Right lobe of liver (tissue), 6 donors: ENCODE results near the gene MRPL11. TPM values are rescaled to one million over a fixed set of nuclear protein-coding genes. Genes with fewer than 3 reads are reported as not detected.

Source experiments
- ATAC-seq, 4 donors: fragments of 200-7000 bp; cut with Tn5 transposase; one replicate each; pipeline ENCODE4 v1.9.1; 2020; ENCODE audit warnings: mild to moderate bottlenecking in 4 of 4, moderate library complexity in 4 of 4
- DNase-seq, 3 donors: peaks; one replicate each; pipeline ENCODE4 v3.0.0-alpha.2; 2020
- H3K27ac ChIP-seq, 3 donors: fragments of 200-600 bp; one replicate each; pipeline ENCODE4 v1.8.0; 2022
- H3K27me3 ChIP-seq, 2 donors: fragments of 200-600 bp; one replicate each; pipeline ENCODE4 v1.8.0; 2022
- H3K36me3 ChIP-seq, 4 donors: fragments of 200-600 bp; sonication (generic) in 1 of 4; one replicate each; pipeline versions ENCODE4 v1.5.1 to v1.8.0; 2017 to 2022; ENCODE audit warnings: control low read depth in 1 of 4
- H3K4me1 ChIP-seq, 4 donors: fragments of 200-600 bp; sonication (generic) in 1 of 4; one replicate each; pipeline versions ENCODE4 v1.5.1 to v1.8.0; 2017 to 2022; ENCODE audit warnings: control low read depth in 1 of 4
- H3K4me3 ChIP-seq, 3 donors: fragments of 200-600 bp; one replicate each; pipeline ENCODE4 v1.8.0; 2022
- H3K9me3 ChIP-seq, 4 donors: fragments of 200-600 bp; sonication (generic) in 1 of 4; one replicate each; pipeline versions ENCODE4 v1.5.1 to v1.8.0; 2017 to 2022; ENCODE audit warnings: control low read depth in 1 of 4
- CTCF ChIP-seq, 4 donors: fragments of 200-600 bp in 3 of 4; fragments of 450-650 bp in 1 of 4; IDR thresholded peaks; one replicate each; pipeline versions ENCODE4 v1.5.1 to v1.8.0; 2016 to 2022; ENCODE audit warnings: antibody characterized with exemption in 4 of 4, mild to moderate bottlenecking in 2 of 4
- POLR2A ChIP-seq: fragments of 450-650 bp; IDR thresholded peaks from one replicate; pipeline ENCODE4 v1.6.1; 2017; ENCODE audit warnings: antibody characterized with exemption, mild to moderate bottlenecking
- WGBS: methylation state at CpG from one replicate; pipeline ENCODE4 v1.1.6; 2018; ENCODE audit warnings: low coverage, low lambda C conversion rate; ENCODE audit not compliant: insufficient coverage; ENCODE audit errors: missing lambda C conversion rate; 5-methylcytosine and 5-hydroxymethylcytosine counted together
- intact Hi-C, 2 donors: fragments of 100-400 bp; cut with DNase I; formaldehyde crosslinking; loops; one replicate each; pipeline versions ENCODE4 v1.11.2 to v1.14.1; 2022
- total RNA-seq, 6 experiments: library from RNA; depleted of rRNA in 2 of 6; stranded (reverse); fragments of >200 nt in 2 of 6; fragmentation: NEBNext Ultra II Directional in 3 of 6; extraction: Animal tissue kit (Norgen Biotek cat#: 25700) in 3 of 6; gene quantifications; one replicate each; pipeline versions ENCODE4 v1.1.0 to v1.2.4, GENCODE V29; 2016 to 2023
- donor health status: DM: no; HTN: yes; CAD: no.
- donor health status: DM: no; HTN: no; CAD: no.
- donor health status: DM: no; HTN: no; CAD: no.
- donor health status: DM: no; HTN: yes; CAD: no.
- donor health status: DM: no; HTN: yes; CAD: no.

The MRPL11 gene
- total RNA-seq, 6 experiments from 2014 or later: 17.6 to 34.1 (median 28.6) TPM

- Histone ChIP-seq H3K27ac (no peak overlapping the region), H3K27me3 (no peaks in the 10 kb centered on the region), H3K36me3 (no peaks in the 10 kb centered on the region), H3K4me1 (no peaks in the 10 kb centered on the region), H3K9me3 (no peaks in the 10 kb centered on the region), H3K4me3 (no peak overlapping the region)
- 94% methylated on average over 2 of the region's 2 CpGs for WGBS
- TF ChIP-seq CTCF (IDR thresholded peaks at IDR 0.05) (no peak), POLR2A (no peak)
- intact Hi-C loops: no loop called here
- ATAC-seq (no peak), DNase-seq (no peak)
These were observed 9.7 kb downstream of the MRPL11 start for GRCh38 chr11:66428933-66429332.

- TF ChIP-seq CTCF (IDR thresholded peaks at IDR 0.05): no peak
- no peak for TF ChIP-seq POLR2A
- H3K27ac ChIP-seq: no peak overlapping the region
- no CpG with 5 or more reads among the region's 23 CpGs for WGBS
- H3K36me3 ChIP-seq: no peaks in the 10 kb centered on the region
- H3K4me1 ChIP-seq: no peaks in the 10 kb centered on the region
- H3K27me3 ChIP-seq: no peaks in the 10 kb centered on the region
- intact Hi-C loops: no loop called here
- DNase-seq (no peak), ATAC-seq (no peak)
- no peaks in the 10 kb centered on the region for H3K9me3 ChIP-seq
- no peak overlapping the region for H3K4me3 ChIP-seq
These were observed 12.3 kb downstream of the MRPL11 start for GRCh38 chr11:66426314-66426713.

DNA sequence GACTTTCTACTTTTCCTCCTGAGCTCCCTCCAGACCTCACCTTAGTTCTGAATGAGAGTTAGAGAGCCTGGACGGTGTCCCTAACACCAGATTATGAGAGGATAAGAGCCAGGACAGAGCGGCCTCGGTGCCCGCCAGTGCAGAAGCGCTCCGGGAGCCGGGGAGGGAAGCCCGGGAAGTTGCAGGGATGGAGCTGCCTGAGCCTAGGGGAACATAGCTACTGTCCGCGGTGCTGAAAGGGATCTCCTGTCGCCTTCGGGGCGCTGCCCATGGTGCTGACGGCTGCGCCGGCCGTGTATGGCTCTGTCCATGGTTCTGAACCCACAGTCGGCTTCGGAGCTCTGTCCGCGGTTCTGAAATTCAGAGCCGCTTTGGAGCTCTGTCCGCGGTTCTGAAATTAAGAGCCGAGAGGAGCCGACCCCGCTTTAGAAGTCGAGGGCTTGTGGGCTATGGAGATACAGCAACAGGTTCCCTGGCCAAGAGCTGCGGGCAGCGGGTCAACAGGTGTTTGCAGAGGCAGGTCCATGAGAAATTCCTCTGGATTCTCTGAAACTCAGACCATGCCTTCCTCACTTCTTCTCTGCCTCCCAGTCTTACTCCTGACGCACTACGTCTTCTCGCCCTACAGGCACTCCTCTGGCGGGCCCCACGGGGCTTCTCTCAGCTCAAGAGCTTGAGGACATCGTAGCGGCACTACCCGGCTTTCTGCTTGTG lies 17.0 kb downstream of the MRPL11 start:
- ATAC-seq: peak; percentile 96 to 100 (median 100)
- intact Hi-C loops: no loop called here

GRCh38 chr11:66420671-66421476 lies 17.8 kb downstream of the MRPL11 start, which contains the start of gene NPAS4:
Gene NPAS4, plus strand, starts transcription at chr11:66421035. Its CDS starts 145 bp downstream, at chr11:66421180.
- Histone ChIP-seq H3K9me3 (no peaks in the 10 kb centered on the region), H3K4me3 (no peak within 1 kb of the TSS), H3K4me1 (no peaks in the 10 kb centered on the region), H3K36me3 (no peaks in the 10 kb centered on the region), H3K27me3 (no peaks in the 10 kb centered on the region), H3K27ac (no peak within 1 kb of the TSS)
- WGBS: 3% methylated on average over 15 of the region's 71 CpGs
- no peak for DNase-seq
- intact Hi-C loops: no loop called here
- TF ChIP-seq POLR2A: no peak
- TF ChIP-seq CTCF (IDR thresholded peaks at IDR 0.05): no peak
- ATAC-seq: no peak

More for the DNA sequence above, 17.0 kb downstream of the MRPL11 start:
- no peaks in the 10 kb centered on the region for H3K36me3 ChIP-seq
- H3K27me3 ChIP-seq: no peaks in the 10 kb centered on the region
- no peak overlapping the region for H3K4me3 ChIP-seq
- peak; percentile 86 to 87 (median 86) for DNase-seq
- no peaks in the 10 kb centered on the region for H3K9me3 ChIP-seq
- no peak overlapping the region for H3K27ac ChIP-seq
- no peaks in the 10 kb centered on the region for H3K4me1 ChIP-seq
- TF ChIP-seq CTCF (IDR thresholded peaks at IDR 0.05) (no peak), POLR2A (no peak)
- WGBS: 13% methylated on average over 30 of the region's 38 CpGs
